Adrenal gland (tissue), 12 donors: Measurements from ENCODE around the gene CDKN2D. TPM values are rescaled to one million over a fixed set of nuclear protein-coding genes. Genes with fewer than 3 reads are reported as not detected.
A peak's percentile ranks its signal among the peaks of the same experiment; 100 is the strongest.

Experiments
- DNase-seq, 7 donors: peaks; one replicate each; pipeline ENCODE4 v3.0.0-alpha.2; 2019 to 2020
- H3K27ac ChIP-seq, 5 donors: fragments of 200-600 bp; sonication (generic) in 4 of 5; 1 replicate in 3 of 5; 2 replicates in 2 of 5; pipeline versions ENCODE4 v1.5.1 to v1.8.0; 2016 to 2020; ENCODE audit warnings: mild to moderate bottlenecking in 1 of 5
- H3K27me3 ChIP-seq: fragments of 200-600 bp; 2 replicates; pipeline ENCODE4 v1.8.0; 2021
- H3K36me3 ChIP-seq, 2 donors: fragments of 200-600 bp; replicated peaks in 1 of 2; 1 replicate in 1 of 2; 2 replicates in 1 of 2; pipeline versions ENCODE4 v1.5.1 to v1.8.0; 2018 to 2022
- H3K4me1 ChIP-seq, 2 donors: fragments of 200-600 bp; replicated peaks in 1 of 2; 1 replicate in 1 of 2; 2 replicates in 1 of 2; pipeline versions ENCODE4 v1.5.1 to v1.8.0; 2018 to 2021
- H3K4me3 ChIP-seq, 4 donors: fragments of 200-600 bp; sonication (generic) in 3 of 4; one replicate each; pipeline ENCODE4 v1.5.1; 2016 to 2018
- H3K9me3 ChIP-seq, 3 donors: fragments of 200-600 bp; sonication (generic) in 1 of 3; replicated peaks in 1 of 3; 1 replicate in 2 of 3; 2 replicates in 1 of 3; pipeline versions ENCODE4 v1.5.1 to v1.8.0; 2016 to 2021
- CTCF ChIP-seq, 6 experiments: fragments of 450-650 bp in 4 of 6; fragments of 200-600 bp in 2 of 6; sonication (generic) in 1 of 6; IDR thresholded peaks; 1 replicate in 5 of 6; 2 replicates in 1 of 6; pipeline versions ENCODE4 v1.5.1 to v1.8.0; 2016 to 2021; ENCODE audit warnings: antibody characterized with exemption in 6 of 6, mild to moderate bottlenecking in 2 of 6, moderate library complexity in 1 of 6
- POLR2A ChIP-seq, 2 donors: fragments of 450-650 bp; IDR thresholded peaks; one replicate each; pipeline ENCODE4 v1.6.1; 2017; ENCODE audit warnings: antibody characterized with exemption in 2 of 2, mild to moderate bottlenecking in 2 of 2, moderate library complexity in 1 of 2
- WGBS, 4 donors: extraction: QIAGEN DNeasy Blood & Tissue Kit in 2 of 4; methylation state at CpG; one replicate each; pipeline versions ENCODE4 v1.1.5 to v1.1.7; 2013 to 2017; 5-methylcytosine and 5-hydroxymethylcytosine counted together
- intact Hi-C, 2 donors: fragments of 100-400 bp; cut with DNase I; formaldehyde crosslinking; loops; one replicate each; pipeline versions ENCODE4 v1.14.1 to v1.15.0; 2022 to 2023
- polyA plus RNA-seq, 3 donors: library from polyadenylated mRNA; stranded (reverse); fragments of 200-250 nt in 2 of 3; fragments of 350-450 nt in 1 of 3; fragmentation: Illumina TruSeq in 1 of 3; extraction: RNeasy Lipid Tissue Mini Kit (QIAGEN cat#74804) in 1 of 3; gene quantifications; one replicate each; pipeline ENCODE4 v1.2.3, GENCODE V29; 2013 to 2014
- total RNA-seq, 9 donors: library from RNA; depleted of rRNA in 4 of 9; stranded (reverse); fragments of >200 nt in 4 of 9; fragments of 120-200 nt in 1 of 9; fragmentation: NEBNext Ultra II Directional in 1 of 9; extraction: Animal tissue kit (Norgen Biotek cat#: 25700) in 1 of 9; gene quantifications; one replicate each; pipeline versions ENCODE4 v1.1.0 to v1.2.4, GENCODE V29; 2013 to 2023
- donor health status: healthy with polysubstance abuse.
- donor health status: Bipolar disorder and iron deficiency.
- donor health status: DM: yes; HTN: yes; CAD: no.
- donor health status: DM: no; HTN: no; CAD: no.
- donor health status: DM: no; HTN: no; CAD: no.
- donor health status: DM: yes; HTN: yes; CAD: no.

Gene CDKN2D
- total and polyA plus RNA-seq, 12 donors = 1.9 to 17.4 (median 8.2) TPM

GRCh38 chr19:10586396-10586795 lies 17.6 kb upstream of the CDKN2D start:
- peaks cover 17% of the 10 kb centered on the region for H3K27me3 ChIP-seq
- intact Hi-C loops = loop anchor here in 1 of 2 donors (10.0 kb wide), 1 partner anchor 118 kb away; the partner anchor contains the start of gene QTRT1
- no peak overlapping the region for H3K27ac ChIP-seq
- H3K4me1 ChIP-seq = no peaks in the 10 kb centered on the region
- H3K9me3 ChIP-seq = no peaks in the 10 kb centered on the region
- DNase-seq = no peak
- WGBS, 4 donors = 80 to 92% (median 89%) methylated on average over 6 of the region's 6 CpGs
- no peak overlapping the region for H3K4me3 ChIP-seq
- TF ChIP-seq CTCF (IDR thresholded peaks at IDR 0.05) (no peak), POLR2A (IDR thresholded peaks at IDR 0.05) (no peak)
- H3K36me3 ChIP-seq = no peaks in the 10 kb centered on the region

- DNase-seq = peak in 6 of 7 donors; percentile 59 to 80 (median 70)
- intact Hi-C loops = loop anchor here (5.0 to 10.0 kb wide), 3 partner anchors 59 to 122 kb away; partner anchors contain the start of gene QTRT1 (in 1 of the 2)
These were observed 14.4 kb upstream of the CDKN2D start for GRCh38 chr19:10583036-10583776.

DNA sequence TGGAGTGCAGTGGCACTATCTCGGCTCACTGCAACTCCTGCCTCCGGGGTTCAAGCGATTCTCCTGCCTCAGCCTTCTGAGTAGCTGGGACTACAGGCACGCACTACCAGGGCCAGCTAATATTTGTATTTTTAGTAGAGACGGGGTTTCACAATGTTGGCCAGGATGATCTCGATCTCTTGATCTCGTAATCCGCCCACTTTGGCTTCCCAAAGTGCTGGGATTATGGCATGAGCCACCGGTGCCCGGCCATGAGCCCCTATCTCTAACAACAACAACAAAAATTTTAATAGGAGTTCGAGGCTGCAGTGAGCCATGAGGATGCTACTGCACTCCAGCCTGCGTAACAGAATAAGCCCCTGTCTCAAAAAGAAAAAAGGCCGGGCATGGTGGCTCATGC lies 13.3 kb upstream of the CDKN2D start:
- H3K27ac ChIP-seq = no peak overlapping the region
- DNase-seq = no peak
- H3K4me1 ChIP-seq = peaks cover 0 to 4% of the 10 kb centered on the region in 2 donors
- H3K9me3 ChIP-seq = no peaks in the 10 kb centered on the region
- 85 to 93% (median 88%) methylated on average over 10 to 13 of the region's 13 CpGs for WGBS, 4 donors
- intact Hi-C loops = loop anchor here (5.0 to 10.0 kb wide), 3 partner anchors 60 to 123 kb away; partner anchors contain the start of gene QTRT1 (in 1 of the 2)
- H3K27me3 ChIP-seq = peaks cover 3% of the 10 kb centered on the region
- no peaks in the 10 kb centered on the region for H3K36me3 ChIP-seq
- H3K4me3 ChIP-seq = no peak overlapping the region
- TF ChIP-seq CTCF (IDR thresholded peaks at IDR 0.05) = no peak
- no peak for TF ChIP-seq POLR2A (IDR thresholded peaks at IDR 0.05)

More at GRCh38 chr19:10583036-10583776, 14.4 kb upstream of the CDKN2D start:
- 63 to 78% (median 71%) methylated on average over 9 of the region's 9 CpGs for WGBS, 4 donors
- no peak for TF ChIP-seq POLR2A (IDR thresholded peaks at IDR 0.05)
- no peak for TF ChIP-seq CTCF (IDR thresholded peaks at IDR 0.05)
- Histone ChIP-seq H3K27me3 (peaks cover 13% of the 10 kb centered on the region), H3K4me3 (no peak overlapping the region), H3K4me1 (peaks cover 0 to 4% of the 10 kb centered on the region in 2 donors), H3K27ac (no peak overlapping the region), H3K9me3 (no peaks in the 10 kb centered on the region), H3K36me3 (no peaks in the 10 kb centered on the region)

DNA sequence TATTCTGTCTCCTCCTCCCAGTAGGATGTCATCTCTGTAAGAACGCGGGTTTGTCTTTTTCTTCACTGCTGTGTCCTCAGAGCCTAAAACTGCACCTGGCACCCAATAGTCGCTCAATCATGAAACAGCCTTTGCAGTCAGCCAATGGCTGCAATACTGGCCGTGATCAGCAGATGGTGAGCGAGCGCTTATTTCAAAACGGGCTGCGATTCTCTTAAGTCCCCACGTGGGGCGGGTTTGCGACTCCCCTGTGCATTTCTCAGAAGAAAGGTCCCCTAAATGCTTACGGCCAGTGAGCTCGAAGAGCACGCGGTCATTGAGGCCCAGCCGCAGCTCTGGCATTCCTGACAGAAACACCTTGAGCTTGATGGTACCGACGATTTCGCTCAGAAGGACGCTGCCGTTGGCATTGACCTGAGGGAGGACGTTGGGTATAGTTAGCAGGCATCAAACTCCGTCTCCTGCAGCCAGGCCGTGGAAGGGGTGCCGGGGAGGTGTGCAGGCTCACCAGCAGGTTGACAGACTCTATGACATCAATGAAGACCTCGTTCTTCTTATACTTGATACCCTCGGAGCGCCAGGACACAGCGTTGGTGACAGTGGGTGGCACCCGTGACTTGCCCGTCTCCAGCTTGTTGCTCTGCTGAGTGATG lies 12.3 kb upstream of the CDKN2D start:
- no peak overlapping the region for H3K27ac ChIP-seq
- H3K4me3 ChIP-seq = no peak overlapping the region
- TF ChIP-seq POLR2A (IDR thresholded peaks at IDR 0.05) (no peak), CTCF (IDR thresholded peaks at IDR 0.05) (peak; percentile 96 to 100 (median 98))
- H3K36me3 ChIP-seq = no peaks in the 10 kb centered on the region
- 3 to 22% (median 20%) methylated on average over 16 to 31 of the region's 31 CpGs for WGBS, 4 donors
- no peaks in the 10 kb centered on the region for H3K27me3 ChIP-seq
- peaks cover 0 to 4% of the 10 kb centered on the region in 2 donors for H3K4me1 ChIP-seq
- H3K9me3 ChIP-seq = no peaks in the 10 kb centered on the region
- peak; percentile 85 to 97 (median 95) for DNase-seq
- intact Hi-C loops = loop anchor here (2.0 to 10.0 kb wide), 4 partner anchors 61 to 124 kb away; partner anchors contain the start of gene QTRT1 (in 1 of the 2)
